Measurements from ENCODE around the gene CASP3.
"Not testable (repeated sequence)": the region's sequence is repeated elsewhere in the genome, so short reads cannot be mapped to it uniquely, and the experiment has no call there.

Gene CASP3

DNA sequence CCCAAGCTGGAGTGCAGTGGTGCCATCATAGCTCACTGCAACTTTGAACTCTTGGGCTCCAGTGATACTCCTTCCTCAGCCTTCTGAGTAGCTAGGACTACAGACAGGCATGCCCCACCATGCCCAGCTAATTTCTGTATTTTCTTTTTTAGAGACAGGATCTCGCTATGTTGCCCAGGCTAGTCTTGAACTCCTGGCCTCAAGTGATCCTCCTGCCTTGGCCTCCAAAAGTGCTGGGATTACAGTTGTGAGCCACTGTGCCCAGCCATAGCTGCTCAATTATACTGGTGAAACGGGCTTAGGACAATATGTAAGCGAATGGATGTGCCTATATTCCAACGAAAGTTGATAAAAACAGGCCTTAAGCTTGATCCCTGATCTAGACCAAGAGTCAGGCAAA is 13.1 kb downstream of the CASP3 start:
- no peak for DNase-seq (ENCODE audit: extremely low read depth in 1 of 2, low read depth in 1 of 2)

- DNase-seq (ENCODE audit: extremely low read depth in 1 of 2, low read depth in 1 of 2), result no peak
These were observed 13.9 kb downstream of the CASP3 start for GRCh38 chr4:184635381-184635780.

- DNase-seq (ENCODE audit: extremely low read depth in 1 of 2, low read depth in 1 of 2), result no peak
These were observed 16.4 kb downstream of the CASP3 start for GRCh38 chr4:184632842-184633241.

GRCh38 chr4:184628103-184628502 is 21.1 kb downstream of the CASP3 start:
- no peak for DNase-seq (ENCODE audit: extremely low read depth in 1 of 2, low read depth in 1 of 2)

DNA sequence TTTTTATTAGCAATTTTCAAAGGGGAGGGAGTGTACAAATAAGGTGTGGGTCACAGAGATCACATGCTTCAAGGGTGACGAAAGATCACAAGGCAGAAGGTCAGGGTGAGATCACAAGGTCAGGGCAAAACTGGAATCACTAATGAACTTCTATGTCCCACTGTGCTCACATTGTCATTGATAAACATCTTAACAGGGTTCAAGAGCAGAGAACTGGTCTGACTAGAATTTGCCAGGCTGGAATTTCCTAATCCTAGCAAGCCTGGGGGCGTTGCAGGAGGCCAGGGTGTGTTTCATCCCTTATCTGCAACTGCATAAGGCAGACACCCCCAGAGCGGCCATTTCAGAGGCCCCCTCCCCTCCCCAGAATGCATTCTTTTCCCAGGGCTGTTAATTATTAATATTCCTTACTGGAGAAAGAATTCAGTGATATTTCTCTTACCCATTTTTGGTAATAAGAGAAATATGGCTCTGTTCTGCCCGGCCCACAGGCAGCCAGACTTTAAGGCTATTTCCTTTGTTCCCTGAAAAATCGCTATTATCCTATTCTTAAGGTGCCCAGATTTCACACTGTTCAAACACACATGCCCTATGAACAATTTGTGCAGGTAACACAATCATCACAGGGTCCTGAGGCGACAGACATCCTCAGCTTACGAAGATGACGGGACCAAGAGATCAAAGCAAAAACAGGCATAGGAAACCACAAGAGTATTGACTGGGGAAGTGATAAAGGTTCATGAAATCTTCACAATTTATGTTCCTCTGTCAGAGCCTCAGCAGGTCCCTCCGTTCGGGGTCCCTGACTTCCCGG is 23.3 kb downstream of the CASP3 start:
- not testable (repeated sequence) for DNase-seq (ENCODE audit: extremely low read depth in 1 of 2, low read depth in 1 of 2)

DNA sequence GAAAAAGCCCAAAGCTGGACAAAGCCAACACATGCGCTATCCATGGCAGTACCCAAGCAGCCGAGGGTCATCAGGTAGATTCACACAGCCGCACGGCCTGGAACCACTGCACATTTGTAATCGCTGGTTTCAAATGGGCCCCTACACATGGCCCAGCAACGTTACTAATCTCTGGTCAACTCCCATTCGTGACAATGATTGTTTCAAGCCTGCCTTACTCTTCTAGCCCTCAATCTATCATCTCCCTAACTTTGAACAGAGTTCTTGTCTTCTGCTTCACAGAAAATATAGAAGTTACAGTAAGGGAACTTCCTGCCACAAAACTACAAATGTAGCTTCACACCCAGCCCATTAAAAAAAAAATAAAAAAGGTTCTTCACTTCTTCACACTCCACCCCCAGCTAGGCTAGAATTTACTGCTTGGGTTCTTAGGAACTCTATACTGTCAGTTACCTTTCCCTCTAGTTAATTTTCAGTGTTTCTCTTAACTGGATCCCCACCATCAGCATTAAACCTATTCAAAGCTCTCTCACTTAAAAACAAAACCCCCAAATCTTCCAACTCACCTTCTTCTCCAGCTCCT is 24.2 kb downstream of the CASP3 start:
- no peak for DNase-seq (ENCODE audit: extremely low read depth in 1 of 2, low read depth in 1 of 2)

GRCh38 chr4:184624504-184624903 is 24.7 kb downstream of the CASP3 start:
- not testable (repeated sequence) for DNase-seq (ENCODE audit: extremely low read depth in 1 of 2, low read depth in 1 of 2)

GRCh38 chr4:184621518-184621917 is 27.7 kb downstream of the CASP3 start:
- no peak for DNase-seq (ENCODE audit: extremely low read depth in 1 of 2, low read depth in 1 of 2)

- DNase-seq (ENCODE audit: extremely low read depth in 1 of 2, low read depth in 1 of 2), result no peak
These were observed 28.9 kb downstream of the CASP3 start for GRCh38 chr4:184620212-184620867.

- no peak for DNase-seq (ENCODE audit: extremely low read depth in 1 of 2, low read depth in 1 of 2)
These were observed 31.5 kb downstream of the CASP3 start for GRCh38 chr4:184617600-184618196.

GRCh38 chr4:184616633-184617551 is 32.4 kb downstream of the CASP3 start:
- no peak for DNase-seq (ENCODE audit: extremely low read depth in 1 of 2, low read depth in 1 of 2)

GRCh38 chr4:184616168-184616567 is 33.1 kb downstream of the CASP3 start:
- DNase-seq (ENCODE audit: extremely low read depth in 1 of 2, low read depth in 1 of 2), result not testable (repeated sequence)

- DNase-seq (ENCODE audit: extremely low read depth in 1 of 2, low read depth in 1 of 2), result no peak
These were observed 34.7 kb downstream of the CASP3 start for GRCh38 chr4:184614509-184614908.

DNA sequence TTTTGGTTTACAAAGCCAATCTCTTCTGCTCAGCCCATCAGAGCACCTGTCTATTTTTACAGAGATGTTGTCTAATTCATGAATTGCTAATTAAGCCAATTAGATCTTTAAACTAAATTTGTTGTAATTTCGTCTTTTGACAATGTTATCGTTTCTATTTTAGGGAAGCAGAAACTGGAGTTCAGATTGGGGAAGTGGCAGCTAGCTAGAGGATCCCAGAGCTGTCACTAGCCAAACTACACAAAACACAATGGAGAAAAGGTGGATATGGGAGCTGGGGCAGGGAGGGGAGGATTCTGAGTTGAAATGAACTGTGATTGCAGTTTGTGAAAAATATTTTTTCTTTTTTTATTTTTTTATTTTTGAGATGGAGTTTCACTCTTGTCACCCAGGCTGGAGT is 35.8 kb downstream of the CASP3 start:
- no peak for DNase-seq (ENCODE audit: extremely low read depth in 1 of 2, low read depth in 1 of 2)

GRCh38 chr4:184612074-184612473 is 37.2 kb downstream of the CASP3 start:
- no peak for DNase-seq (ENCODE audit: extremely low read depth in 1 of 2, low read depth in 1 of 2)

DNA sequence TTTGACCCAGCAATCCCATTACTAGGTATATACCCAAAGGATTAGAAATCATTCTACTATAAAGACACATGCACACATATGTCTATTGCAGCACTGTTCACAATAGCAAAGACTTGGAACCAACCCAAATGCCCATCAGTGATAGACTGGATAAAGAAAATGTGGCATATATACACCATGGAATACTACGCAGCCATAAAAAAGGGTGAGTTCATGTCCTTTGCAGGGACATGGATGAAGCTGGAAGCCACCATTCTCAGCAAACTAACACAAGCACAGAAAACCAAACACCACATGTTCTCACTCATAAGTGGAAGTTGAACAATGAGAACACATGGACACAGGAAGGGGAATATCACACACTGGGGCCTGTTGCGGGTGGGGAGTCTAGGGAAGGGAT is 41.8 kb downstream of the CASP3 start:
- DNase-seq (ENCODE audit: extremely low read depth in 1 of 2, low read depth in 1 of 2), result not testable (repeated sequence)

DNA sequence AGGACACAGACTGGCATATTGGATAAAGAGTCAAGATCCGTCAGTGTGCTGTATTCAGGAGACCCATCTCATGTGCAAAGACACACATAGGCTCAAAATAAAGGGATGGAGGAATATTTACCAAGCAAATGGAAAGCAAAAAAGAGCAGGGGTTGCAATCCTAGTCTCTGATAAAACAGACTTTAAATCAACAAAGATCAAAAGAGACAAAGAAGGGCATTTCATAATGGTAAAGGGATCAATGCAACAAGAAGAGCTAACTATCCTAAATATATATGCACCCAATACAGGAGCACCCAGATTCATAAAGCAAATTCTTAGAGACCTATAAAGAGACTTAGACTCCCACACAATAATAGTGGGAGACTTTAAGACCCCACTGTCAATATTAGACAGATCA is 46.4 kb downstream of the CASP3 start:
- DNase-seq (ENCODE audit: extremely low read depth in 1 of 2, low read depth in 1 of 2), result not testable (repeated sequence)

GRCh38 chr4:184600982-184601381 is 48.3 kb downstream of the CASP3 start:
- DNase-seq (ENCODE audit: extremely low read depth in 1 of 2, low read depth in 1 of 2), result not testable (repeated sequence)

- no peak for DNase-seq (ENCODE audit: extremely low read depth in 1 of 2, low read depth in 1 of 2)
These were observed 49.6 kb downstream of the CASP3 start for GRCh38 chr4:184599492-184600135.
